ENCODE data around the gene NEUROG1. TPM values are rescaled to one million over a fixed set of nuclear protein-coding genes. Genes with fewer than 3 reads are reported as not detected.

The NEUROG1 gene
- total RNA-seq, 2 donors from 2014 or later: not detected

- no peak for DNase-seq (ENCODE audit: low spot score)
- no peak for ATAC-seq (ENCODE audit: insufficient number of reproducible peaks, low FRiP score, low read depth)
- TF ChIP-seq CTCF (IDR thresholded peaks at IDR 0.05): no peak
- no peaks in the 10 kb centered on the region for H3K36me3 ChIP-seq
- H3K27me3 ChIP-seq (replicated peaks; ENCODE audit: insufficient read depth): no peaks in the 10 kb centered on the region
- no peaks in the 10 kb centered on the region for H3K9me3 ChIP-seq
- H3K4me1 ChIP-seq (ENCODE audit: control insufficient read depth in 1 of 2, low read depth in 2 of 2): no peaks in the 10 kb centered on the region
- no peak overlapping the region for H3K4me3 ChIP-seq
- H3K27ac ChIP-seq: no peak overlapping the region
Measured at GRCh38 chr5:135568246-135568645, 32.5 kb upstream of the NEUROG1 start.

DNA sequence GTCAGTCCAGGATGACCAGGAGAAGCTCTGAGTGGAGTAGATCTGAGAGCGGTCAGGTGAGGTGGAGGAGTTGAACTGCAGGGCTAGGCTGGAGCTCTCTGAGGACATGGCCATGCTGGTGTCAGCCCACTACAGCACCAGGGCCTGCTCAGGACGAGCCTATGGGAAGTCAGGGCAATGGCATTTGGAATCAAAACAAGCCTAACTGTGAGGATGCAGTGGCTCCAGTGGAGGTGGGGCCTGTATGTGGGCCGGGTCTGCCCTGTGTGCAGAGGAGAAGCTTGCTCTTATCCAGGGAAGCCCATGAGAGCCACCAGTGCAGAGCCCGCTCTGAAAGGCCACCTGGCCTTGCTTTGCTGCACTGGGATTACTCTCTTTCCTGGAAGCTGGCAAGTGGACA is 31.9 kb upstream of the NEUROG1 start:
- no peaks in the 10 kb centered on the region for H3K9me3 ChIP-seq
- ATAC-seq (ENCODE audit: insufficient number of reproducible peaks, low FRiP score, low read depth): no peak
- TF ChIP-seq CTCF (IDR thresholded peaks at IDR 0.05): no peak
- H3K4me1 ChIP-seq (ENCODE audit: control insufficient read depth in 1 of 2, low read depth in 2 of 2): no peaks in the 10 kb centered on the region
- H3K36me3 ChIP-seq: no peaks in the 10 kb centered on the region
- H3K27me3 ChIP-seq (replicated peaks; ENCODE audit: insufficient read depth): no peaks in the 10 kb centered on the region
- no peak overlapping the region for H3K27ac ChIP-seq
- no peak overlapping the region for H3K4me3 ChIP-seq
- no peak for DNase-seq (ENCODE audit: low spot score)

- ATAC-seq (ENCODE audit: insufficient number of reproducible peaks, low FRiP score, low read depth): no peak
- Histone ChIP-seq H3K36me3 (no peaks in the 10 kb centered on the region), H3K4me1 (ENCODE audit: control insufficient read depth in 1 of 2, low read depth in 2 of 2) (no peaks in the 10 kb centered on the region), H3K27ac (no peak overlapping the region), H3K27me3 (replicated peaks; ENCODE audit: insufficient read depth) (no peaks in the 10 kb centered on the region), H3K9me3 (no peaks in the 10 kb centered on the region), H3K4me3 (no peak overlapping the region)
- DNase-seq (ENCODE audit: low spot score): no peak
- TF ChIP-seq CTCF (IDR thresholded peaks at IDR 0.05): no peak
Measured at GRCh38 chr5:135566422-135567400, 30.9 kb upstream of the NEUROG1 start.

DNA sequence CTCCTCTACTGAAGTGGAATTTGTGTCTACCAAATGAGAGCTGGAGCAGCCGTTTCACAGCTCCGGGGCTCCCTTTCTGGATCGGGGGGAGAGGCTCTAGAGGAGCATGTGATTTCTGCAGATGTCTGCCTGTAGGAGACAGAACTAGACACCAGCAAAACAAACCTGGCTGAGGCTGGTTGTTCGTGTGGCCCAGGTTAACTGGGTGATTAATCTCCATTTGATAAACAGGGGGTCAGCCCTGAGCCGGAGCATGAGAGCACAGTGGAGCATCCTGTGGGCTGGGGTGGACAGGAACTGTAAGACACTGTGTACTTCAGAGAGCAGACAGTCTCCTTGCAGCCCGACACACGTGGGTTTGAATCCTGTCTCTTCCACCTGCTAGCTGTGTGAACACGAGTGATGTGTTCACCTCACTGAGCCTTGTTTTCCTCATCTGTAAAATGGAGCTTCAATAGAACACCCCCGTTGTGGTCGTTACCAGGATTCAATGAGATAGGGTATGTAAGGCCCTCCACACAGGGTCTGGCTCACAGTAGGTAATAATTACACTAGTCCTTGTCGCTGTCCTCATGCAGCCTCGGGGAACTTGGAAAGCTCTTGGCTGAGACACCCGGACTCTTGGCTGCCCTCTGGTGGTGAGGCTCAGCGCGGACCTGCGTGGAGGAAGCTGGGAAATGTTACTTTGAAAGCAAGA is 30.1 kb upstream of the NEUROG1 start:
- Histone ChIP-seq H3K27ac (no peak overlapping the region), H3K27me3 (replicated peaks; ENCODE audit: insufficient read depth) (no peaks in the 10 kb centered on the region), H3K36me3 (no peaks in the 10 kb centered on the region), H3K4me1 (ENCODE audit: control insufficient read depth in 1 of 2, low read depth in 2 of 2) (peaks cover 0 to 2% of the 10 kb centered on the region in 2 donors), H3K4me3 (no peak overlapping the region), H3K9me3 (no peaks in the 10 kb centered on the region)
- DNase-seq (ENCODE audit: low spot score) (peak; percentile 16), ATAC-seq (ENCODE audit: insufficient number of reproducible peaks, low FRiP score, low read depth) (no peak)
- peak; percentile 67 for TF ChIP-seq CTCF (IDR thresholded peaks at IDR 0.05)

- no peaks in the 10 kb centered on the region for H3K27me3 ChIP-seq (replicated peaks; ENCODE audit: insufficient read depth)
- no peak for TF ChIP-seq CTCF (IDR thresholded peaks at IDR 0.05)
- peaks cover 0 to 3% of the 10 kb centered on the region in 2 donors for H3K4me1 ChIP-seq (ENCODE audit: control insufficient read depth in 1 of 2, low read depth in 2 of 2)
- no peaks in the 10 kb centered on the region for H3K36me3 ChIP-seq
- H3K4me3 ChIP-seq: no peak overlapping the region
- DNase-seq (ENCODE audit: low spot score) (no peak), ATAC-seq (ENCODE audit: insufficient number of reproducible peaks, low FRiP score, low read depth) (no peak)
- no peak overlapping the region for H3K27ac ChIP-seq
- H3K9me3 ChIP-seq: no peaks in the 10 kb centered on the region
Measured at GRCh38 chr5:135565266-135565665, 29.5 kb upstream of the NEUROG1 start.
